Endothelial cell of umbilical vein (primary cell): Measurements from ENCODE around the gene GPNMB. TPM values are rescaled to one million over a fixed set of nuclear protein-coding genes. Genes with fewer than 3 reads are reported as not detected.

Experiments
- BruUV-seq: library from RNA; stranded (reverse); fragments of 400-500 nt; replicated peaks from 2 replicates; lab custom pipeline; 2021; lab: Mats Ljungman, UMichigan
- CTCF ChIA-PET: fragments of 300-600, 350-600 bp; sonication (Branson Sonifier 250); formaldehyde crosslinking; loops from one replicate; lab custom pipeline; 2021; ENCODE audit warnings: antibody characterized with exemption, inconsistent platforms; lab: Charles Lee
- POLR2A ChIA-PET: fragments of 300-600, 350-600 bp; sonication (Branson Sonifier 250); formaldehyde crosslinking; loops from one replicate; lab custom pipeline; 2021; ENCODE audit warnings: antibody characterized with exemption, inconsistent platforms; lab: Charles Lee
- DNase-seq: peaks from one replicate; pipeline ENCODE4 v3.0.0-alpha.2; 2011; ENCODE audit warnings: low read depth, low spot score
- FAIRE-seq: peaks from 2 replicates; lab custom pipeline; 2011; peaks lifted over from hg19 to GRCh38; lab: Jason Lieb, UNC
- H2AFZ ChIP-seq: 2 replicates; pipeline ENCODE4 v1.6.0; 2012; ENCODE audit warnings: low read depth, low read length, control low read depth, inconsistent platforms
- H3K27ac ChIP-seq: 2 replicates; pipeline ENCODE4 v1.5.1; 2011; ENCODE audit warnings: low read depth, mild to moderate bottlenecking, control low read depth, low read length, moderate library complexity; ENCODE audit not compliant: insufficient read depth
- H3K27me3 ChIP-seq, 2 experiments: 2 replicates each; pipeline versions ENCODE4 v1.6.0 to v1.6.1; 2011; ENCODE audit warnings: low read length in 2 of 2, mixed read lengths in 1 of 2; ENCODE audit not compliant: control insufficient read depth in 2 of 2, insufficient read depth in 2 of 2
- H3K36me3 ChIP-seq, 2 experiments: 2 replicates in 1 of 2; 3 replicates in 1 of 2; pipeline ENCODE4 v1.5.1; 2011; ENCODE audit warnings: low read length in 2 of 2, mild to moderate bottlenecking in 1 of 2, moderate library complexity in 1 of 2; ENCODE audit not compliant: control insufficient read depth in 2 of 2, insufficient read depth in 2 of 2; ENCODE audit errors: extremely low read depth in 1 of 2
- H3K4me1 ChIP-seq: 3 replicates; pipeline ENCODE4 v1.5.1; 2011; ENCODE audit warnings: mild to moderate bottlenecking, low read length; ENCODE audit not compliant: control insufficient read depth, insufficient read depth; ENCODE audit errors: extremely low read depth
- H3K4me2 ChIP-seq: 2 replicates; pipeline ENCODE4 v1.6.1; 2011; ENCODE audit warnings: low read length, control low read depth, mixed read lengths; ENCODE audit not compliant: insufficient read depth
- H3K4me3 ChIP-seq, 3 experiments: fragments of 200-600 bp in 1 of 3; sonication (generic), shearing (Covaris generic) in 1 of 3; replicated peaks in 1 of 3; 2 replicates each; pipeline ENCODE4 v1.5.1; 2011 to 2016; ENCODE audit warnings: control low read depth in 3 of 3, low read length in 3 of 3, mild to moderate bottlenecking in 2 of 3, inconsistent platforms in 1 of 3, low read depth in 1 of 3, moderate library complexity in 1 of 3; ENCODE audit not compliant: insufficient read depth in 1 of 3
- H3K79me2 ChIP-seq: 2 replicates; pipeline ENCODE4 v1.6.0; 2012; ENCODE audit warnings: low read length, inconsistent platforms; ENCODE audit not compliant: control insufficient read depth, insufficient read depth
- H3K9ac ChIP-seq: replicated peaks from 2 replicates; pipeline ENCODE3; 2011; ENCODE audit warnings: low read length, control low read depth; ENCODE audit not compliant: insufficient read depth; ENCODE audit errors: extremely low read depth
- H3K9me1 ChIP-seq: replicated peaks from 3 replicates; pipeline ENCODE4 v1.6.0; 2011; ENCODE audit warnings: mild to moderate bottlenecking, low read length; ENCODE audit not compliant: control insufficient read depth, insufficient read depth; ENCODE audit errors: extremely low read depth
- H3K9me3 ChIP-seq: replicated peaks from 2 replicates; pipeline ENCODE4 v1.5.1; 2012; ENCODE audit warnings: low read length, inconsistent platforms; ENCODE audit not compliant: control insufficient read depth, insufficient read depth
- H4K20me1 ChIP-seq: replicated peaks from 2 replicates; pipeline ENCODE3; 2011; ENCODE audit warnings: mild to moderate bottlenecking, low read length; ENCODE audit not compliant: control insufficient read depth, insufficient read depth; ENCODE audit errors: extremely low read depth
- CTCF ChIP-seq, 2 donors: IDR thresholded peaks; 1 replicate in 1 of 2; 2 replicates in 1 of 2; pipeline ENCODE4 v1.5.1; 2011; ENCODE audit warnings: low read length in 2 of 2, mild to moderate bottlenecking in 2 of 2, moderate library complexity in 2 of 2, control low read depth in 1 of 2, inconsistent platforms in 1 of 2, low read depth in 1 of 2; ENCODE audit not compliant: insufficient read depth in 1 of 2; ENCODE audit errors: extremely low read depth in 1 of 2
- EZH2 ChIP-seq: IDR thresholded peaks from 2 replicates; pipeline ENCODE4 v1.6.1; 2012; ENCODE audit warnings: borderline replicate concordance, low read depth, mild to moderate bottlenecking, moderate library complexity, low read length, inconsistent platforms; ENCODE audit not compliant: severe bottlenecking
- FOS ChIP-seq: IDR thresholded peaks from 2 replicates; pipeline ENCODE4 v1.6.1; 2011; ENCODE audit warnings: mild to moderate bottlenecking, low read length, moderate library complexity, borderline replicate concordance; ENCODE audit not compliant: insufficient read depth
- GATA2 ChIP-seq: IDR thresholded peaks from 2 replicates; pipeline ENCODE4 v1.7.0; 2011; ENCODE audit warnings: low read depth, mild to moderate bottlenecking, moderate library complexity, mixed read lengths, low read length; ENCODE audit not compliant: insufficient read length, insufficient read depth
- JUN ChIP-seq: IDR thresholded peaks from 2 replicates; pipeline ENCODE4 v1.6.1; 2011; ENCODE audit warnings: borderline replicate concordance, low read depth; ENCODE audit not compliant: insufficient read length, insufficient read depth
- MAX ChIP-seq: IDR thresholded peaks from 2 replicates; pipeline ENCODE4 v1.6.1; 2011; ENCODE audit not compliant: insufficient read depth, insufficient read length
- MYC ChIP-seq: IDR thresholded peaks from one replicate; pipeline ENCODE4 v1.6.1; 2011; ENCODE audit warnings: mild to moderate bottlenecking, low read depth, low read length
- POLR2A ChIP-seq: IDR thresholded peaks from 2 replicates; pipeline ENCODE4 v1.6.1; 2012; ENCODE audit warnings: low read depth, mild to moderate bottlenecking, control low read depth, low read length
- POLR2AphosphoS5 ChIP-seq: IDR thresholded peaks from 2 replicates; pipeline ENCODE4 v1.6.1; 2012; ENCODE audit warnings: low read depth, mild to moderate bottlenecking, control low read depth, low read length, moderate library complexity; ENCODE audit not compliant: insufficient read depth
- dilution Hi-C: fragments of 300-500 bp; cut with MboI; formaldehyde crosslinking; loops from one replicate; pipeline ENCODE4 v1.15.0; 2019; ENCODE audit warnings: low sequenced_read_pairs; ENCODE audit not compliant: extremely low pct_ligation_motif_present
- intact Hi-C: fragments of 100-400 bp; cut with micrococcal nuclease; formaldehyde crosslinking; loops from one replicate; pipeline ENCODE4 v1.10.0; 2022
- polyA plus RNA-seq, 4 experiments: library from polyadenylated mRNA; depleted of rRNA in 3 of 4; stranded (reverse) in 3 of 4; unstranded in 1 of 4; fragments of >200 nt; gene quantifications; 2 replicates each; pipeline versions ENCODE4 v1.2.1 to v1.2.3, GENCODE V29; 2011 to 2012; ENCODE audit warnings: missing spikeins in 1 of 4
- total RNA-seq: library from RNA; stranded (reverse); gene quantifications from 2 replicates; pipeline ENCODE4 v1.2.3, GENCODE V29; 2021

GPNMB gene
- total and polyA plus RNA-seq, 2 donors (not counting 3 experiments of a cell fraction or from before 2014, with no cell fraction given): 0.29 to 0.33 TPM

GRCh38 chr7:23292623-23293022, 46.0 kb downstream of the GPNMB start:
- BruUV-seq: no TSS peak
- no peak overlapping the region for H2AFZ ChIP-seq
- intact Hi-C loops: no loop called here

GRCh38 chr7:23293500-23294073, 47.0 kb downstream of the GPNMB start:
- no peak overlapping the region for H2AFZ ChIP-seq
- no peak overlapping the region for H3K4me2 ChIP-seq
- ChIA-PET POLR2A (no interaction called here), CTCF (interaction anchor here (1.4 to 3.7 kb wide), 3 partner anchors 15 to 21 kb away, joined by 3 to 15 read pairs (median 5); no protein-coding TSS in a partner anchor)
- intact Hi-C loops (no loop called here), dilution Hi-C loops (loop anchor here (25.0 kb wide), 1 partner anchor 219 kb away; no protein-coding TSS in a partner anchor)
- peaks cover under 1% of the 10 kb centered on the region for H3K4me1 ChIP-seq
- no peaks in the 10 kb centered on the region for H4K20me1 ChIP-seq
- no peaks in the 10 kb centered on the region for H3K9me3 ChIP-seq
- no peaks in the 10 kb centered on the region for H3K36me3 ChIP-seq
- H3K27ac ChIP-seq: no peak overlapping the region
- TF ChIP-seq GATA2: no peak
- no peak for TF ChIP-seq POLR2A
- TF ChIP-seq EZH2: no peak
- TF ChIP-seq MAX: no peak
- TF ChIP-seq FOS: no peak
- TF ChIP-seq MYC: no peak
- TF ChIP-seq CTCF (IDR thresholded peaks at IDR 0.05; ENCODE audit: extremely low read depth in 1 of 2, insufficient read depth in 1 of 2, low read depth in 1 of 2, low read length in 2 of 2): no peak
- TF ChIP-seq POLR2AphosphoS5: no peak
- TF ChIP-seq JUN: no peak
- no peaks in the 10 kb centered on the region for H3K27me3 ChIP-seq
- no peaks in the 10 kb centered on the region for H3K9me1 ChIP-seq
- H3K9ac ChIP-seq: no peak overlapping the region
- H3K79me2 ChIP-seq: no peaks in the 10 kb centered on the region
- no peak overlapping the region for H3K4me3 ChIP-seq
- FAIRE-seq: no peak
- no peak for DNase-seq
- BruUV-seq: no TSS peak

More at GRCh38 chr7:23292623-23293022, 46.0 kb downstream of the GPNMB start:
- H3K9ac ChIP-seq: no peak overlapping the region
- POLR2A ChIA-PET: no interaction called here
- no peaks in the 10 kb centered on the region for H3K79me2 ChIP-seq
- H3K4me2 ChIP-seq: no peak overlapping the region
- no peak overlapping the region for H3K4me3 ChIP-seq
- no peaks in the 10 kb centered on the region for H3K9me1 ChIP-seq
- no peak overlapping the region for H3K27ac ChIP-seq
- no peaks in the 10 kb centered on the region for H4K20me1 ChIP-seq
- no peaks in the 10 kb centered on the region for H3K9me3 ChIP-seq
- CTCF ChIA-PET: interaction anchor here (3.7 kb wide), 1 partner anchor 20 kb away, joined by 15 read pairs; no protein-coding TSS in a partner anchor
- DNase-seq (no peak), FAIRE-seq (no peak)
- H3K27me3 ChIP-seq: no peaks in the 10 kb centered on the region
- dilution Hi-C loops: loop anchor here (25.0 kb wide), 1 partner anchor 220 kb away; no protein-coding TSS in a partner anchor
- H3K4me1 ChIP-seq: no peaks in the 10 kb centered on the region
- TF ChIP-seq EZH2 (no peak), POLR2A (no peak), FOS (no peak)
- H3K36me3 ChIP-seq: no peaks in the 10 kb centered on the region
